Umbilical cord (tissue), 2 donors: Measurements from ENCODE around the gene EIF3L. TPM values are rescaled to one million over a fixed set of nuclear protein-coding genes. Genes with fewer than 3 reads are reported as not detected.

Experiments used
- DNase-seq: peaks from one replicate; pipeline ENCODE4 v3.0.0-alpha.2; 2015; ENCODE audit warnings: low spot score
- total RNA-seq: library from RNA; depleted of rRNA; stranded (reverse); fragments of >200 nt; gene quantifications from one replicate; pipeline ENCODE4 v1.2.3, GENCODE V29; 2014; ENCODE audit warnings: low replicate concordance; ENCODE audit not compliant: insufficient read depth

EIF3L gene
- total RNA-seq, 1 donor from 2014 or later, result 268 TPM

DNA sequence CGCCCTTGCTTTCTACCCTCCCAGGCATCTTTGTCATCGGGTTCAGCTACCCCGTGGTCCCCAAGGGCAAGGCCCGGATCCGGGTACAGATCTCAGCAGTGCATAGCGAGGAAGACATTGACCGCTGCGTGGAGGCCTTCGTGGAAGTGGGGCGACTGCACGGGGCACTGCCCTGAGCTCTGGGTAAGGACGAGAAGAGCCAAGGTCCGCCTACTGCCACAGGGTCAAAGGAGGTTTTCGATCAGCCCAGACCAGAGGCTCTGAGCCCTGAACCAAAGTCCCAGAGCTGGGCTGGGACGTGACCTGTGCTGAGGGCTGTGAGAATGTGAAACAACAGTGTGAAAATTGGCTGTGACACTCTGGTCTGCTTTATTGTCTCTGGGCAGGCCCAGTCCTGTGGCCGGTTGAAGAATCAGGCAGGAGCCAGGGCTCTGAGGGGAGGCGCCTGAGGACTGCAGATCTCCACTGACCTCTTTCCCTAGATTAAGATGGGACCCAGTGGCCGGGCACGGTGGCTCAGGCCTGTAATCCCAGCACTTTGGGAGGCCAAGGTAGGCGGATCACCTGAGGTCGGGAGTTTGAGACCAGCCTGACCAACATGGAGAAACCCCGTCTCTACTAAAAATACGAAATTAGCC lies 32.6 kb upstream of the EIF3L start:
- DNase-seq, result no peak

DNA sequence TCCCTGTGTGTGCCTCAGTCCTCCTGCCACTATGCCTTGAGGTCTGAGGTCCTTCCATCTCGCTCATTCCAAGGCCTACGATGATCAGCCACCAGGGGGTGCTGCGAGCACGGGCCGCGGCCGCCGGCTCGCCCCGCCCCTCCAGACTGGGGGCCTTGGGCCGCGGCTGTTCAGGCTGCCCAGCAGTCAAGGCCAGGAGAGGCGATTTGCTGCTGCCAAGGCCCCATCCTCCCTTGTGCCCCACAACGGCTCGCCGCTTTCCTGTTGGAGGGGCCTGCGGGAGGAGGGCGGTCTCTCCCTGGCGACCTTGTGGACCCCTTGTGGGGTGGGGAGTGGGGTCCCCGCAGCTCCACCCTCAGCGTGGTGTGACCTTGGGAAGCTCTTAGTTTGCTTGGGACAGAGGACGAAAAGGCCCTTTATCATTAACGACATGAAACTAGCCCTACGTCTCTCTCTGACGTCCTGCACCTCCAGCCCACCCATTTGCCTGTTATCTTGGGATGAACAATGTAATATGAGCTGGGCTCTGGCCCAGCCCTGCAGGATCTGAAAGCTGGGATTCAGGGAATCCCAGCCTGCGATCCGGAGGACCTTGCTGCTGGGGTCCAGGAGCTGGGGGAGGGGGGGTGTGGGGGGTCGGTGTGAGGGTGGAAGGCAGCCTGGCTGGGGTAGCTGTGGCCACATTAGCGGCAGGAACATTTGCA lies 31.4 kb upstream of the EIF3L start:
- DNase-seq, result peak; percentile 87

- peak; percentile 66 for DNase-seq
Observed at GRCh38 chr22:37818409-37819104, 30.7 kb upstream of the EIF3L start.

DNA sequence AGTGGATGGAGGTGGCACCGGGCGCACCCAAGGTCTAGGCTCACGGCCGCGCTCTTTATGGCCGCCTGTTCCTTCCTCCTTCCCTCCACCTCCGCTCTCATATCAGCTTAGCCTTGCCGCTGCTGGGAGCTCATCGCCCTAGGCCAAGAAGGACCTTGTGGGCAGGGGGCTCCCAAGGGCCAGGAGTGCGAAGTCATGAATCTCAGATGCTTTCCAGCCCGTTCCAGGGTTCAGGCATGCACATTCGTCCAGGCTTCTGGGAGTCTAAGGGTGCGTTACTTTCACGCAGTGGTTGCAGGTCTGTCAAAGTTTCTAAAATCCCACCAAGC lies 30.1 kb upstream of the EIF3L start:
- DNase-seq, result no peak

DNA sequence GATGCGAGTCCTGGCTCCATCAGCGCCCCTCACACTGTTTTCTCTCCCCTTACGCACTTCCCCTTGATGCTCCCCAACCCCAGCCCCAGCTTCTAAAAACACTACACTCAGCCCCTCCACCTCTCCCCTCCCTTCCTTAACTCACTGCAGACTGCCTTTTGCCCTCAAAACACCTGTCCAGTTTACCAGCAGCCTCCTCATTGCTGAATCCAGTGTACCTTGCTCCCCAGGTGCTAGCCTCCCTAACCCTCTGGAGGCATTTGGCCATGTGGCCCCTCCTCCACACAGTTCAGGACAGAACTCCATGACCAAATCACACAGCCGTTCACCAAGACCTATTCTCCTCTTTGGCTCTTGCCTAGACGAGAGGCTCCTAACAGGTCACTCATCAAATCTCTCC lies 28.9 kb upstream of the EIF3L start:
- no peak for DNase-seq

DNA sequence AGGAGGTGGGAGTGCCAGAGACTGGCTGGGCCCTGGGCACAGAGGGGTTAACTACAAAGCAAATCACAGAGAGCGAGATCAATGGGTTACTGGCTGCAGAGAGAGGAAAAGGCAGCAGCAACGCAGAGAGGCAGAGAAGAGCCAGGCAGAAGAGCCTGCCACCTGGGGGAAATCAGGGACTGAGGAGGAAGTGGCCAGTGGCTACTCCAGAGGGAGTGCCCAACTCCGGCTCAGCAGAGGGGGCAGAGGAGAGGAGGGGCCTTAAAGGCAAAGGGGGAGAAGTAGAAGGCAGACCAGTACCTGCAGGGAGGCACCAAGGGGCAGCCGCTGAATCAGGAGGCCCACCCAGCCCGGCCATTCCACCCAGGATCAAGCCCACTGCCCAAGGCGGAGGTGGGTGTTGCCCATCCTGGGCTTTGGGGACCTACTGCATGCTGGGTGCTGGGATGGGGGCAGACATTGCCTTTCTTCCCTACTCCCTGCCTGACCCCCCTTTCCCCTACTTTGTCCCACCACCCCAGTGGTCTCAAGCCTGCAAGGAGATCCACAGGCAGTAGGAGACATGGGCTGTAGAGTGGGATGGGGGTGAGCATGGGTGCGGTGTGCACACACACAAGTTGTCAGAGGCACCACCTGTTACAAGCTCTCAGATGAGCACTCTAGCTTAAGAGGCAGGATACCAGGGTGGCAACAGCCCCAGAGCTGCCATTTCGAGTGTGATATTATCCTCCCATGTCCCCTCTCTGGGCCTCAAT lies 27.0 kb upstream of the EIF3L start:
- DNase-seq, result no peak

DNA sequence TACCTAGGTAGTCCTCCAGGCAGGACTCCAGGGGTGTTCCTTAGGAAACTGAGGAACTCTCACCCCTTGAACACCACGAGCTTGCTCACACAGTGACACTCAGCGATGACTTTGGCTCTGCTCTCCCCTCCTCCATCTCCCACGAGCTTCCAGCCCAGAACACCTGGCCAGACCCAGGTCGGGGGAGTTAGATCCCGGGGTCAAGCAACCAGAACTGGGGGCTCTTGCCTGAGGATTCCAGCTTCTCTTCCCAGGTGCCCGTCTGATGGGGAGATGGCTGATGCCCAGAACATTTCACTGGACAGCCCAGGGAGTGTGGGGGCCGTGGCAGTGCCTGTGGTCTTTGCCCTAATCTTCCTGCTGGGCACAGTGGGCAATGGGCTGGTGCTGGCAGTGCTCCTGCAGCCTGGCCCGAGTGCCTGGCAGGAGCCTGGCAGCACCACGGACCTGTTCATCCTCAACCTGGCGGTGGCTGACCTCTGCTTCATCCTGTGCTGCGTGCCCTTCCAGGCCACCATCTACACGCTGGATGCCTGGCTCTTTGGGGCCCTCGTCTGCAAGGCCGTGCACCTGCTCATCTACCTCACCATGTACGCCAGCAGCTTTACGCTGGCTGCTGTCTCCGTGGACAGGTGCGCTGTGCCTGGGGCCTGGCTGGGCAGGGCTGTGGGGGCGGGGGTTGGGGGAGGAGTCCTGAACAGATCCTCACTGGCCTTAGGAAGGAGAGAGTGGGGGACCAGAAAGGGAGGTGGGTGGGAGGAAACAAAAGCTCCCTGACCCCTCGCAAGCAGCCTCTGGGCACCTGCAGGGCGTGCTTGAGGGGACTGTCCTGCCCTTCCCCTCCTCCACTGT lies 25.9 kb upstream of the EIF3L start, which contains the start of gene GALR3:
Gene GALR3 (plus strand): TSS at position 249 of the 852 bp plus-strand sequence. CDS start 25 bp downstream, at position 274.
- DNase-seq, result no peak

DNA sequence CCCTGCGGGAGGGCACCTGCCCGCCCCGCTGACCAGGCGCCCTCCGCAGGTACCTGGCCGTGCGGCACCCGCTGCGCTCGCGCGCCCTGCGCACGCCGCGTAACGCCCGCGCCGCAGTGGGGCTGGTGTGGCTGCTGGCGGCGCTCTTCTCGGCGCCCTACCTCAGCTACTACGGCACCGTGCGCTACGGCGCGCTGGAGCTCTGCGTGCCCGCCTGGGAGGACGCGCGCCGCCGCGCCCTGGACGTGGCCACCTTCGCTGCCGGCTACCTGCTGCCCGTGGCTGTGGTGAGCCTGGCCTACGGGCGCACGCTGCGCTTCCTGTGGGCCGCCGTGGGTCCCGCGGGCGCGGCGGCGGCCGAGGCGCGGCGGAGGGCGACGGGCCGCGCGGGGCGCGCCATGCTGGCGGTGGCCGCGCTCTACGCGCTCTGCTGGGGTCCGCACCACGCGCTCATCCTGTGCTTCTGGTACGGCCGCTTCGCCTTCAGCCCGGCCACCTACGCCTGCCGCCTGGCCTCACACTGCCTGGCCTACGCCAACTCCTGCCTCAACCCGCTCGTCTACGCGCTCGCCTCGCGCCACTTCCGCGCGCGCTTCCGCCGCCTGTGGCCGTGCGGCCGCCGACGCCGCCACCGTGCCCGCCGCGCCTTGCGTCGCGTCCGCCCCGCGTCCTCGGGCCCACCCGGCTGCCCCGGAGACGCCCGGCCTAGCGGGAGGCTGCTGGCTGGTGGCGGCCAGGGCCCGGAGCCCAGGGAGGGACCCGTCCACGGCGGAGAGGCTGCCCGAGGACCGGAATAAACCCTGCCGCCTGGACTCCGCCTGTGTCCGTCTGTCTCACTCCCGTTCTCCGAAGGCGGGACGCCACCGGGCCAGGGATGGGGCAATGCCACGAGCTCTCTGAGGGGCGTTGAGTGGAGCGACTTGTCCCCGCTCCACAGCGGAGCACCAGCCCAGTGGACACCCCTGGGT lies 24.3 kb upstream of the EIF3L start:
- no peak for DNase-seq

- DNase-seq, result peak; percentile 15
Observed at GRCh38 chr22:37827056-37827455, 22.2 kb upstream of the EIF3L start.

DNA sequence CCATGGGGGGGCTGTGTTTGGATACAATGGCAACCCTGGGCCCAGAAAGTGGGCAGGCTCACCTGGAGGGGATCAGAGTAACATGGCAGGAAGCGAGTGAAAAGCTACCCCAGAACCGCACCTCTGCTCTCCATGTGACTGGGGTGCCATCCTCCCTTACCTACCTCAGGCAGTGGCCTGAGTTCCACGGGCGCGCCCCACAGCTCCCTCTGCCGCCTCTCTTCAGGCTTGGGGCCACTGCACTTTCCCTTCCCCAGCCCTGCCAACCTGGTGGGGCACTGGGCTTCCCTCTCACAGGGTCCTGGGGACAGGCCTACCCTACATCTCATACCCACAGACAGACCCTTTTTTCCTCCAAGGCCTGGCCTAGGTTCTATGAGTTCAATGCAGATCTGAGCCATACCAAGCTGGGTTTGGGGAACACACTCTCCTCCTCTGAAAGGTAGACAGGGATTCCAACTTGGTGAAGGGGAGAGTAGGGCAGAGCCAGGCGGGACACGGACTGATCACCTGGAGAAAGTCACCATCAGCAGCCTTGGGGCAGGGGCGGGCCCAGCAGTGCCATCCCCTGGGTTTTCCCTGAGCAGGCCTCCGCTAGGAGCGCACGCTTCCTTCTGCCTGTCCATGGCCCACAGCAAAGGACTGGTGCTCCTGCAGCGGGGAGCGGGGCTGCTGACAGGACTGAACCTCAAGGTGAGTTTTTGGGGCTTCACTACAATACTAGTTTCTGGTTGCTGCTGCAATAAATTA lies 19.0 kb upstream of the EIF3L start:
- no peak for DNase-seq

GRCh38 chr22:37831472-37831871 lies 17.7 kb upstream of the EIF3L start:
- no peak for DNase-seq

GRCh38 chr22:37832022-37832857 lies 17.0 kb upstream of the EIF3L start:
- no peak for DNase-seq

GRCh38 chr22:37842015-37842793 lies 7.0 kb upstream of the EIF3L start:
- DNase-seq, result no peak

- DNase-seq, result peak; percentile 42
Observed at GRCh38 chr22:37843741-37844089, 5.5 kb upstream of the EIF3L start.

DNA sequence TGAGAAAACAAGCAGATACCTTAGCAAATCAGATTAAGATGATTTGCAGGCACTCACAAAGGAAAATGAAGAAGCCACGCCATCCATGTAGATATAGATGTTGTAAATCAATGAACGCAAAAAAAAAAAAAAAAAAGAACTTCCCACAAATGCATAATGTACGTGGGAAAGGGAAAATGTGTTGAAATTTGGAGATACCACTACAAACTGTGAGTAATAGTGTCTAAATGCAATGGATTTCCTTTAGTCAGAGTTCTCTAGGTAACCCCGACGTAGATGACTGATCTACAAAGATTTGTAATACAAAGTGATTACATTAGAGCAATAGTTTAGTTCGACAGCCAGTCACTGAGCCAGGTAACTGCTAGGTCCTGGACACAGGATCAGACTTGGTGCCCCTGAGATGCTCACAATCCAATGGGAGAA lies 4.3 kb upstream of the EIF3L start:
- no peak for DNase-seq

- DNase-seq, result no peak
Observed at GRCh38 chr22:37846433-37846832, 2.8 kb upstream of the EIF3L start.

GRCh38 chr22:37848587-37849088 lies 581 bp upstream of the EIF3L start:
- DNase-seq, result peak; percentile 27
